GM18526 (cell line): ENCODE data around the gene DDX1.

ENCODE experiments used
- POLR2A ChIP-seq: IDR thresholded peaks from 3 replicates; pipeline ENCODE4 v1.6.1; 2011; ENCODE audit not compliant: insufficient read length; ENCODE audit errors: extremely low read depth

Gene DDX1

GRCh38 chr2:15580451-15580850, 11.2 kb upstream of the DDX1 start:
- no peak for TF ChIP-seq POLR2A

GRCh38 chr2:15582710-15583357, 8.8 kb upstream of the DDX1 start:
- TF ChIP-seq POLR2A, result no peak

- TF ChIP-seq POLR2A, result no peak
Observed at GRCh38 chr2:15583826-15584225, 7.8 kb upstream of the DDX1 start.

GRCh38 chr2:15584316-15584715, 7.4 kb upstream of the DDX1 start:
- TF ChIP-seq POLR2A, result no peak

- TF ChIP-seq POLR2A, result no peak
Observed at GRCh38 chr2:15584767-15585469, 6.8 kb upstream of the DDX1 start.

- no peak for TF ChIP-seq POLR2A
Observed at GRCh38 chr2:15588329-15588919, 3.2 kb upstream of the DDX1 start.

GRCh38 chr2:15591373-15591691, 336 bp upstream of the DDX1 start:
- no peak for TF ChIP-seq POLR2A

GRCh38 chr2:15593327-15593705, 1.6 kb downstream of the DDX1 start:
- no peak for TF ChIP-seq POLR2A

- no peak for TF ChIP-seq POLR2A
Observed at GRCh38 chr2:15594291-15595256, 2.9 kb downstream of the DDX1 start.

- TF ChIP-seq POLR2A, result no peak
Observed at GRCh38 chr2:15595342-15595905, 3.8 kb downstream of the DDX1 start.

GRCh38 chr2:15595936-15596335, 4.3 kb downstream of the DDX1 start:
- TF ChIP-seq POLR2A, result no peak

GRCh38 chr2:15596350-15596749, 4.7 kb downstream of the DDX1 start:
- TF ChIP-seq POLR2A, result no peak

GRCh38 chr2:15596968-15597367, 5.3 kb downstream of the DDX1 start:
- no peak for TF ChIP-seq POLR2A

- no peak for TF ChIP-seq POLR2A
Observed at GRCh38 chr2:15599994-15600393, 8.3 kb downstream of the DDX1 start.

- TF ChIP-seq POLR2A, result no peak
Observed at GRCh38 chr2:15601681-15602080, 10.0 kb downstream of the DDX1 start.

GRCh38 chr2:15602393-15602792, 10.7 kb downstream of the DDX1 start:
- no peak for TF ChIP-seq POLR2A
